Activated naive CD8-positive, alpha-beta T cell (primary cell): ENCODE results near the gene CLDN1.
A peak's percentile ranks its signal among the peaks of the same experiment; 100 is the strongest.

ENCODE experiments used
- H3K27ac Mint-ChIP-seq: one replicate; pipeline ENCODE4 v1.8.0; 2021; ENCODE audit warnings: mixed read lengths
- H3K27me3 Mint-ChIP-seq: one replicate; pipeline ENCODE4 v1.8.0; 2021; ENCODE audit warnings: mixed read lengths
- H3K36me3 Mint-ChIP-seq: one replicate; pipeline ENCODE4 v1.8.0; 2021; ENCODE audit warnings: mixed read lengths
- H3K4me1 Mint-ChIP-seq: one replicate; pipeline ENCODE4 v1.8.0; 2021; ENCODE audit warnings: low read depth, mixed read lengths
- H3K4me3 Mint-ChIP-seq: one replicate; pipeline ENCODE4 v1.8.0; 2021; ENCODE audit warnings: mild to moderate bottlenecking, mixed read lengths
- H3K9me3 Mint-ChIP-seq: one replicate; pipeline ENCODE4 v1.8.0; 2021; ENCODE audit warnings: low read depth, mixed read lengths

The CLDN1 gene

GRCh38 chr3:190321789-190322603 is at the start of gene CLDN1:
Gene CLDN1 (minus strand): TSS chr3:190322446. CDS start chr3:190322206, 240 bp downstream.
- Mint-ChIP-seq H3K36me3 (no peaks in the 10 kb centered on the region), H3K27ac (no peak within 1 kb of the TSS), H3K9me3 (no peaks in the 10 kb centered on the region), H3K4me1 (peaks cover 33% of the 10 kb centered on the region), H3K27me3 (peaks cover 29% of the 10 kb centered on the region), H3K4me3 (peak within 1 kb of the TSS; percentile 79)

GRCh38 chr3:190371152-190371551 is 48.9 kb upstream of the CLDN1 start:
- no peaks in the 10 kb centered on the region for H3K4me1 Mint-ChIP-seq
- H3K27ac Mint-ChIP-seq: no peak overlapping the region
- H3K27me3 Mint-ChIP-seq: peaks cover 4% of the 10 kb centered on the region
- no peak overlapping the region for H3K4me3 Mint-ChIP-seq
- H3K36me3 Mint-ChIP-seq: no peaks in the 10 kb centered on the region
- H3K9me3 Mint-ChIP-seq: no peaks in the 10 kb centered on the region

- Mint-ChIP-seq H3K36me3 (no peaks in the 10 kb centered on the region), H3K9me3 (no peaks in the 10 kb centered on the region), H3K4me3 (no peak overlapping the region), H3K4me1 (no peaks in the 10 kb centered on the region), H3K27me3 (peaks cover 4% of the 10 kb centered on the region), H3K27ac (no peak overlapping the region)
These were observed 48.1 kb upstream of the CLDN1 start for GRCh38 chr3:190370369-190370768.

- peaks cover 4% of the 10 kb centered on the region for H3K27me3 Mint-ChIP-seq
- H3K36me3 Mint-ChIP-seq: no peaks in the 10 kb centered on the region
- no peak overlapping the region for H3K27ac Mint-ChIP-seq
These were observed 47.5 kb upstream of the CLDN1 start for GRCh38 chr3:190369668-190370295.

GRCh38 chr3:190368881-190369280 is 46.6 kb upstream of the CLDN1 start:
- Mint-ChIP-seq H3K4me1 (no peaks in the 10 kb centered on the region), H3K4me3 (no peak overlapping the region), H3K27ac (no peak overlapping the region), H3K9me3 (no peaks in the 10 kb centered on the region), H3K36me3 (no peaks in the 10 kb centered on the region), H3K27me3 (no peaks in the 10 kb centered on the region)

More at GRCh38 chr3:190369668-190370295, 47.5 kb upstream of the CLDN1 start:
- Mint-ChIP-seq H3K4me3 (no peak overlapping the region), H3K9me3 (no peaks in the 10 kb centered on the region), H3K4me1 (no peaks in the 10 kb centered on the region)

- Mint-ChIP-seq H3K4me3 (no peak overlapping the region), H3K9me3 (no peaks in the 10 kb centered on the region), H3K27me3 (no peaks in the 10 kb centered on the region), H3K4me1 (no peaks in the 10 kb centered on the region), H3K27ac (no peak overlapping the region), H3K36me3 (no peaks in the 10 kb centered on the region)
These were observed 43.9 kb upstream of the CLDN1 start for GRCh38 chr3:190366133-190366532.

- Mint-ChIP-seq H3K4me3 (no peak overlapping the region), H3K9me3 (no peaks in the 10 kb centered on the region), H3K27me3 (peaks cover 6% of the 10 kb centered on the region), H3K4me1 (no peaks in the 10 kb centered on the region), H3K27ac (no peak overlapping the region), H3K36me3 (no peaks in the 10 kb centered on the region)
These were observed 40.0 kb upstream of the CLDN1 start for GRCh38 chr3:190362258-190362657.

GRCh38 chr3:190361791-190362190 is 39.5 kb upstream of the CLDN1 start:
- Mint-ChIP-seq H3K27ac (no peak overlapping the region), H3K4me3 (no peak overlapping the region), H3K4me1 (no peaks in the 10 kb centered on the region), H3K27me3 (peaks cover 6% of the 10 kb centered on the region), H3K36me3 (no peaks in the 10 kb centered on the region), H3K9me3 (no peaks in the 10 kb centered on the region)

GRCh38 chr3:190360228-190360627 is 38.0 kb upstream of the CLDN1 start:
- Mint-ChIP-seq H3K36me3 (no peaks in the 10 kb centered on the region), H3K4me1 (no peaks in the 10 kb centered on the region), H3K4me3 (no peak overlapping the region), H3K27me3 (peaks cover 6% of the 10 kb centered on the region), H3K27ac (no peak overlapping the region), H3K9me3 (no peaks in the 10 kb centered on the region)

- no peak overlapping the region for H3K4me3 Mint-ChIP-seq
- H3K36me3 Mint-ChIP-seq: no peaks in the 10 kb centered on the region
- H3K4me1 Mint-ChIP-seq: no peaks in the 10 kb centered on the region
- H3K27ac Mint-ChIP-seq: no peak overlapping the region
- peaks cover 6% of the 10 kb centered on the region for H3K27me3 Mint-ChIP-seq
- no peaks in the 10 kb centered on the region for H3K9me3 Mint-ChIP-seq
These were observed 37.6 kb upstream of the CLDN1 start for GRCh38 chr3:190359813-190360212.

GRCh38 chr3:190357468-190357867 is 35.2 kb upstream of the CLDN1 start:
- Mint-ChIP-seq H3K36me3 (no peaks in the 10 kb centered on the region), H3K4me1 (no peaks in the 10 kb centered on the region), H3K27me3 (peaks cover 10% of the 10 kb centered on the region), H3K27ac (no peak overlapping the region), H3K4me3 (no peak overlapping the region), H3K9me3 (no peaks in the 10 kb centered on the region)

GRCh38 chr3:190356246-190356645 is 34.0 kb upstream of the CLDN1 start:
- Mint-ChIP-seq H3K27me3 (peaks cover 11% of the 10 kb centered on the region), H3K36me3 (no peaks in the 10 kb centered on the region), H3K4me3 (no peak overlapping the region), H3K4me1 (no peaks in the 10 kb centered on the region), H3K9me3 (no peaks in the 10 kb centered on the region), H3K27ac (no peak overlapping the region)

GRCh38 chr3:190352861-190353457 is 30.7 kb upstream of the CLDN1 start:
- peaks cover 10% of the 10 kb centered on the region for H3K27me3 Mint-ChIP-seq

GRCh38 chr3:190346541-190346940 is 24.3 kb upstream of the CLDN1 start:
- no peak overlapping the region for H3K4me3 Mint-ChIP-seq
- H3K36me3 Mint-ChIP-seq: no peaks in the 10 kb centered on the region
- no peaks in the 10 kb centered on the region for H3K4me1 Mint-ChIP-seq
- H3K27ac Mint-ChIP-seq: no peak overlapping the region
- peaks cover 11% of the 10 kb centered on the region for H3K27me3 Mint-ChIP-seq
- no peaks in the 10 kb centered on the region for H3K9me3 Mint-ChIP-seq

More at GRCh38 chr3:190352861-190353457, 30.7 kb upstream of the CLDN1 start:
- H3K9me3 Mint-ChIP-seq: no peaks in the 10 kb centered on the region
- no peak overlapping the region for H3K4me3 Mint-ChIP-seq
- H3K4me1 Mint-ChIP-seq: no peaks in the 10 kb centered on the region
- H3K27ac Mint-ChIP-seq: no peak overlapping the region
- no peaks in the 10 kb centered on the region for H3K36me3 Mint-ChIP-seq

- H3K36me3 Mint-ChIP-seq: no peaks in the 10 kb centered on the region
- H3K9me3 Mint-ChIP-seq: no peaks in the 10 kb centered on the region
- no peak overlapping the region for H3K4me3 Mint-ChIP-seq
- peaks cover 11% of the 10 kb centered on the region for H3K27me3 Mint-ChIP-seq
- no peak overlapping the region for H3K27ac Mint-ChIP-seq
- H3K4me1 Mint-ChIP-seq: no peaks in the 10 kb centered on the region
These were observed 23.6 kb upstream of the CLDN1 start for GRCh38 chr3:190345878-190346277.
